ENCODE measurements around the gene MAMDC4.

MAMDC4 gene

DNA sequence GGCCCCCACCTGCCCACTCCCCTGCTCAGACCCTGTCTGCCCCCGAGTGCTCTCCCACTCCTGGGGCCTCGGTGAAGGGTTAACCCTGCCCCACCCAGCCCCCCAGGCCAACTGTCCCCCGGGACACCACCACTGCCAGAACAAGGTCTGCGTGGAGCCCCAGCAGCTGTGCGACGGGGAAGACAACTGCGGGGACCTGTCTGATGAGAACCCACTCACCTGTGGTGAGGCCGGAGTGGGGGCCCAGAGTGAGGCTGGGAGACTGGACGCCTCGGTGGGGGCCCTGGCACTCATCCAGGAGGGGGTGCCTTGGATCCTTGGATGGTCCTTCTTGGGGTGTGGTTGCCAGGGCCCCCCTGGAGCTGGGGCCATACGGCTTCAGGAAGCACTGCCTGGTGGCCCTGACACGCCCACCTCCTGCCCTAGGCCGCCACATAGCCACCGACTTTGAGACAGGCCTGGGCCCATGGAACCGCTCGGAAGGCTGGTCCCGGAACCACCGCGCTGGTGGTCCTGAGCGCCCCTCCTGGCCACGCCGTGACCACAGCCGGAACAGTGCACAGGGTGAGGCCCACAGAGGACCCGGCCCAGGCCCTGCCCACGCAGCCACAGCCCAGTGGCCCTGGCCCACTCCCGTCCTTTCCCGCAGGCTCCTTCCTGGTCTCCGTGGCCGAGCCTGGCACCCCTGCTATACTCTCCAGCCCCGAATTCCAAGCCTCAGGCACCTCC, 2.1 kb downstream of the MAMDC4 start:
- TF ChIP-seq ZSCAN16 (tag by site-specific recombination; IDR thresholded peaks at IDR 0.05) (no peak), KLF8 (tag by site-specific recombination; IDR thresholded peaks at IDR 0.05) (peak; percentile 70; the same call in 1 of the 2 replicates), ZNF292 (tag by site-specific recombination; IDR thresholded peaks at IDR 0.05; ENCODE audit: borderline replicate concordance, low read depth) (no peak), KLF1 (tag by site-specific recombination; IDR thresholded peaks at IDR 0.05) (no peak), BCL11A (tag by site-specific recombination; IDR thresholded peaks at IDR 0.05; ENCODE audit: low read depth) (0 out of 2 replicates have a peak, but pooled peaks have one; percentile 7), ZNF629 (tag by site-specific recombination; IDR thresholded peaks at IDR 0.05) (no peak), YY1 (tag by site-specific recombination; IDR thresholded peaks at IDR 0.05) (no peak), ZNF561 (tag by site-specific recombination; IDR thresholded peaks at IDR 0.05; ENCODE audit: borderline replicate concordance) (no peak), SP2 (tag by site-specific recombination; IDR thresholded peaks at IDR 0.05) (0 out of 2 replicates have a peak, but pooled peaks have one; percentile 18), ZNF354C (tag by site-specific recombination; IDR thresholded peaks at IDR 0.05; ENCODE audit: borderline replicate concordance, low read depth) (no peak), GLIS1 (tag by site-specific recombination; IDR thresholded peaks at IDR 0.05) (peak; percentile 46), MEIS1 (CRISPR knock-in tag; IDR thresholded peaks at IDR 0.05; ENCODE audit: borderline replicate concordance) (peak; percentile 28; the same call in 1 of the 2 replicates), ZNF626 (tag by site-specific recombination; IDR thresholded peaks at IDR 0.05) (no peak), FEZF1 (tag by site-specific recombination; IDR thresholded peaks at IDR 0.05) (no peak), ZFHX2 (tag by site-specific recombination; conservative IDR thresholded peaks at IDR 0.05) (peak; percentile 47), ZNF121 (tag by site-specific recombination; IDR thresholded peaks at IDR 0.05) (no peak), GLIS2 (tag by site-specific recombination; IDR thresholded peaks at IDR 0.05) (peak; percentile 40; the same call in 1 of the 2 replicates), HOXA7 (CRISPR knock-in tag; IDR thresholded peaks at IDR 0.05; ENCODE audit: borderline replicate concordance) (no peak), KLF10 (tag by site-specific recombination; IDR thresholded peaks at IDR 0.05) (peak; percentile 56), ZNF433 (tag by site-specific recombination; IDR thresholded peaks at IDR 0.05; ENCODE audit: low read depth) (no peak), PATZ1 (tag by site-specific recombination; IDR thresholded peaks at IDR 0.05) (peak; percentile 70), KLF9 (tag by site-specific recombination; IDR thresholded peaks at IDR 0.05; ENCODE audit: low read depth) (peak; percentile 83)
- TF ChIP-seq, protein P1, sequence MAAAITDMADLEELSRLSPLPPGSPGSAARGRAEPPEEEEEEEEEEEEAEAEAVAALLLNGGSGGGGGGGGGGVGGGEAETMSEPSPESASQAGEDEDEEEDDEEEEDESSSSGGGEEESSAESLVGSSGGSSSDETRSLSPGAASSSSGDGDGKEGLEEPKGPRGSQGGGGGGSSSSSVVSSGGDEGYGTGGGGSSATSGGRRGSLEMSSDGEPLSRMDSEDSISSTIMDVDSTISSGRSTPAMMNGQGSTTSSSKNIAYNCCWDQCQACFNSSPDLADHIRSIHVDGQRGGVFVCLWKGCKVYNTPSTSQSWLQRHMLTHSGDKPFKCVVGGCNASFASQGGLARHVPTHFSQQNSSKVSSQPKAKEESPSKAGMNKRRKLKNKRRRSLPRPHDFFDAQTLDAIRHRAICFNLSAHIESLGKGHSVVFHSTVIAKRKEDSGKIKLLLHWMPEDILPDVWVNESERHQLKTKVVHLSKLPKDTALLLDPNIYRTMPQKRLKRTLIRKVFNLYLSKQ (tag by site-specific recombination; IDR thresholded peaks at IDR 0.05; ENCODE audit: borderline replicate concordance), result no peak
- ChIA-PET CTCF (interaction anchor here (1.0 kb wide), 1 partner anchor 12 kb away, joined by 3 read pairs; the partner anchor contains the start of gene AJM1), POLR2A (interaction anchor here (1.3 kb wide), 1 partner anchor 12 kb away, joined by 5 read pairs; the partner anchor contains the start of gene EDF1)
- H3K36me3 ChIP-seq (ENCODE audit: control insufficient read depth in 2 of 2, insufficient read depth in 1 of 2, low read length in 2 of 2), result peaks cover 0 to 41% of the 10 kb centered on the region in 2 experiments; a peak in 1 of 3 replicates
- no peak overlapping the region for H3K4me3 ChIP-seq (ENCODE audit: low read depth, low read length)
- no peaks in the 10 kb centered on the region for H3K9me3 ChIP-seq (ENCODE audit: control insufficient read depth, insufficient read depth, low read depth, low read length)
- no peak overlapping the region for H3K27ac ChIP-seq (ENCODE audit: extremely low read depth, low read depth, low read length)
- H3K4me1 ChIP-seq (ENCODE audit: control insufficient read depth, insufficient read depth, low read length), result 0 out of 2 replicates have a peak, but pooled peaks cover 4% of the 10 kb centered on the region
